Activated naive CD8-positive, alpha-beta T cell treated with anti-CD3 and anti-CD28 coated beads, Interleukin-2, amount 50 U/mL, for 24 hours (primary cell): Measurements from ENCODE around the gene OSBPL8.

Source experiments
- ATAC-seq: fragments of 150-1000 bp; cut with Tn5 transposase; one replicate; pipeline ENCODE4 v1.10.0; 2021
- DNase-seq: peaks from one replicate; pipeline ENCODE4 v3.0.0; 2021
- H3K27ac Mint-ChIP-seq: one replicate; pipeline ENCODE4 v1.8.0; 2021; ENCODE audit warnings: mild to moderate bottlenecking, mixed read lengths
- H3K27me3 Mint-ChIP-seq: one replicate; pipeline ENCODE4 v1.8.0; 2021; ENCODE audit warnings: mixed read lengths
- H3K36me3 Mint-ChIP-seq: one replicate; pipeline ENCODE4 v1.8.0; 2021; ENCODE audit warnings: low read depth, mixed read lengths
- H3K4me1 Mint-ChIP-seq: one replicate; pipeline ENCODE4 v1.8.0; 2021; ENCODE audit warnings: mixed read lengths
- H3K4me3 Mint-ChIP-seq: one replicate; pipeline ENCODE4 v1.8.0; 2021; ENCODE audit warnings: mild to moderate bottlenecking, moderate library complexity, mixed read lengths
- H3K9me3 Mint-ChIP-seq: one replicate; pipeline ENCODE4 v1.8.0; 2021; ENCODE audit warnings: mixed read lengths

The OSBPL8 gene

GRCh38 chr12:76450690-76451089 lies 108.9 kb downstream of the OSBPL8 start:
- H3K27ac Mint-ChIP-seq: no peak overlapping the region
- no peaks in the 10 kb centered on the region for H3K27me3 Mint-ChIP-seq
- H3K4me1 Mint-ChIP-seq: peaks cover 32% of the 10 kb centered on the region
- ATAC-seq (no peak), DNase-seq (no peak)
- no peak overlapping the region for H3K4me3 Mint-ChIP-seq
- peaks cover 4% of the 10 kb centered on the region for H3K9me3 Mint-ChIP-seq
- H3K36me3 Mint-ChIP-seq: peaks cover 31% of the 10 kb centered on the region

- Mint-ChIP-seq H3K4me3 (no peak overlapping the region), H3K36me3 (peaks cover 34% of the 10 kb centered on the region), H3K4me1 (peaks cover 34% of the 10 kb centered on the region), H3K27me3 (no peaks in the 10 kb centered on the region), H3K27ac (no peak overlapping the region), H3K9me3 (peaks cover 4% of the 10 kb centered on the region)
- DNase-seq (no peak), ATAC-seq (no peak)
Measured at GRCh38 chr12:76449993-76450392, 109.6 kb downstream of the OSBPL8 start.

GRCh38 chr12:76449583-76449982 lies 110.0 kb downstream of the OSBPL8 start:
- Mint-ChIP-seq H3K9me3 (peaks cover 4% of the 10 kb centered on the region), H3K36me3 (peaks cover 34% of the 10 kb centered on the region), H3K4me1 (peaks cover 36% of the 10 kb centered on the region), H3K27me3 (no peaks in the 10 kb centered on the region), H3K4me3 (no peak overlapping the region), H3K27ac (no peak overlapping the region)
- peak; percentile 73 for ATAC-seq
- no peak for DNase-seq

GRCh38 chr12:76449016-76449415 lies 110.6 kb downstream of the OSBPL8 start:
- Mint-ChIP-seq H3K27ac (no peak overlapping the region), H3K27me3 (no peaks in the 10 kb centered on the region), H3K9me3 (peaks cover 4% of the 10 kb centered on the region), H3K4me1 (peaks cover 41% of the 10 kb centered on the region), H3K4me3 (no peak overlapping the region), H3K36me3 (peaks cover 34% of the 10 kb centered on the region)
- ATAC-seq (no peak), DNase-seq (no peak)

GRCh38 chr12:76446090-76446489 lies 113.5 kb downstream of the OSBPL8 start:
- Mint-ChIP-seq H3K4me3 (no peak overlapping the region), H3K27ac (no peak overlapping the region), H3K4me1 (peaks cover 52% of the 10 kb centered on the region), H3K27me3 (no peaks in the 10 kb centered on the region), H3K36me3 (peaks cover 29% of the 10 kb centered on the region), H3K9me3 (peaks cover 4% of the 10 kb centered on the region)
- DNase-seq (no peak), ATAC-seq (no peak)

GRCh38 chr12:76445462-76445861 lies 114.1 kb downstream of the OSBPL8 start:
- H3K36me3 Mint-ChIP-seq: peaks cover 30% of the 10 kb centered on the region
- peaks cover 53% of the 10 kb centered on the region for H3K4me1 Mint-ChIP-seq
- ATAC-seq: peak; percentile 48
- DNase-seq: no peak
- H3K4me3 Mint-ChIP-seq: no peak overlapping the region
- H3K27me3 Mint-ChIP-seq: no peaks in the 10 kb centered on the region
- peaks cover 4% of the 10 kb centered on the region for H3K9me3 Mint-ChIP-seq
- H3K27ac Mint-ChIP-seq: no peak overlapping the region

- peak; percentile 43 for ATAC-seq
- Mint-ChIP-seq H3K4me1 (peaks cover 46% of the 10 kb centered on the region), H3K36me3 (peaks cover 22% of the 10 kb centered on the region), H3K9me3 (peaks cover 4% of the 10 kb centered on the region), H3K27me3 (no peaks in the 10 kb centered on the region), H3K4me3 (no peak overlapping the region), H3K27ac (no peak overlapping the region)
- no peak for DNase-seq
Measured at GRCh38 chr12:76444408-76444984, 115.1 kb downstream of the OSBPL8 start.

GRCh38 chr12:76441016-76441415 lies 118.6 kb downstream of the OSBPL8 start:
- no peak overlapping the region for H3K4me3 Mint-ChIP-seq
- H3K27me3 Mint-ChIP-seq: no peaks in the 10 kb centered on the region
- H3K36me3 Mint-ChIP-seq: peaks cover 34% of the 10 kb centered on the region
- peaks cover 32% of the 10 kb centered on the region for H3K4me1 Mint-ChIP-seq
- ATAC-seq (no peak), DNase-seq (no peak)
- no peak overlapping the region for H3K27ac Mint-ChIP-seq
- H3K9me3 Mint-ChIP-seq: peaks cover 4% of the 10 kb centered on the region

GRCh38 chr12:76432733-76433132 lies 126.8 kb downstream of the OSBPL8 start:
- Mint-ChIP-seq H3K4me3 (no peak overlapping the region), H3K9me3 (peaks cover 38% of the 10 kb centered on the region), H3K27ac (no peak overlapping the region), H3K36me3 (peaks cover 62% of the 10 kb centered on the region), H3K27me3 (no peaks in the 10 kb centered on the region), H3K4me1 (peaks cover 17% of the 10 kb centered on the region)
- ATAC-seq (no peak), DNase-seq (no peak)

- no peak overlapping the region for H3K4me3 Mint-ChIP-seq
- H3K27me3 Mint-ChIP-seq: no peaks in the 10 kb centered on the region
- DNase-seq (no peak), ATAC-seq (no peak)
- H3K36me3 Mint-ChIP-seq: peaks cover 53% of the 10 kb centered on the region
- H3K4me1 Mint-ChIP-seq: peaks cover 21% of the 10 kb centered on the region
- H3K9me3 Mint-ChIP-seq: peaks cover 50% of the 10 kb centered on the region
- H3K27ac Mint-ChIP-seq: no peak overlapping the region
Measured at GRCh38 chr12:76428117-76428516, 131.5 kb downstream of the OSBPL8 start.

- peaks cover 32% of the 10 kb centered on the region for H3K9me3 Mint-ChIP-seq
- H3K4me1 Mint-ChIP-seq: peaks cover 23% of the 10 kb centered on the region
- peaks cover 36% of the 10 kb centered on the region for H3K36me3 Mint-ChIP-seq
- no peaks in the 10 kb centered on the region for H3K27me3 Mint-ChIP-seq
- ATAC-seq (no peak), DNase-seq (no peak)
- H3K27ac Mint-ChIP-seq: no peak overlapping the region
- H3K4me3 Mint-ChIP-seq: no peak overlapping the region
Measured at GRCh38 chr12:76426160-76426559, 133.4 kb downstream of the OSBPL8 start.

GRCh38 chr12:76424941-76425340 lies 134.6 kb downstream of the OSBPL8 start:
- ATAC-seq (no peak), DNase-seq (no peak)
- no peak overlapping the region for H3K27ac Mint-ChIP-seq
- no peaks in the 10 kb centered on the region for H3K27me3 Mint-ChIP-seq
- peaks cover 15% of the 10 kb centered on the region for H3K4me1 Mint-ChIP-seq
- H3K4me3 Mint-ChIP-seq: no peak overlapping the region
- peaks cover 32% of the 10 kb centered on the region for H3K36me3 Mint-ChIP-seq
- peaks cover 26% of the 10 kb centered on the region for H3K9me3 Mint-ChIP-seq

- no peak for DNase-seq
- peaks cover 14% of the 10 kb centered on the region for H3K4me1 Mint-ChIP-seq
- no peaks in the 10 kb centered on the region for H3K27me3 Mint-ChIP-seq
- no peak overlapping the region for H3K27ac Mint-ChIP-seq
- peaks cover 28% of the 10 kb centered on the region for H3K36me3 Mint-ChIP-seq
- H3K4me3 Mint-ChIP-seq: no peak overlapping the region
- ATAC-seq: no peak
- H3K9me3 Mint-ChIP-seq: peaks cover 26% of the 10 kb centered on the region
Measured at GRCh38 chr12:76422543-76423438, 136.8 kb downstream of the OSBPL8 start.

GRCh38 chr12:76422154-76422542 lies 137.4 kb downstream of the OSBPL8 start:
- no peak for DNase-seq
- no peak overlapping the region for H3K27ac Mint-ChIP-seq
- peaks cover 30% of the 10 kb centered on the region for H3K36me3 Mint-ChIP-seq
- H3K9me3 Mint-ChIP-seq: peaks cover 26% of the 10 kb centered on the region
- ATAC-seq: no peak
- H3K4me1 Mint-ChIP-seq: peaks cover 19% of the 10 kb centered on the region
- H3K4me3 Mint-ChIP-seq: no peak overlapping the region
- H3K27me3 Mint-ChIP-seq: no peaks in the 10 kb centered on the region

- H3K27ac Mint-ChIP-seq: no peak overlapping the region
- DNase-seq: no peak
- no peak overlapping the region for H3K4me3 Mint-ChIP-seq
- no peak for ATAC-seq
- H3K36me3 Mint-ChIP-seq: peaks cover 21% of the 10 kb centered on the region
- peaks cover 21% of the 10 kb centered on the region for H3K4me1 Mint-ChIP-seq
- H3K9me3 Mint-ChIP-seq: peaks cover 15% of the 10 kb centered on the region
- H3K27me3 Mint-ChIP-seq: no peaks in the 10 kb centered on the region
Measured at GRCh38 chr12:76421046-76421445, 138.5 kb downstream of the OSBPL8 start.
